K562 (cell line): Measurements from ENCODE around the gene TEKT2.

Experiments used
- POLR2A ChIP-seq: fragments of 450-650 bp; conservative IDR thresholded peaks from 2 replicates; pipeline ENCODE4 v1.6.1; 2016
- SP1 ChIP-seq: sonication (generic); formaldehyde crosslinking; IDR thresholded peaks from 2 replicates; pipeline ENCODE4 v1.8.1; 2022; ENCODE audit warnings: mild to moderate bottlenecking, missing genetic modification reagents
- ZBTB7A ChIP-seq: IDR thresholded peaks from 2 replicates; pipeline ENCODE4 v1.6.1; 2011; ENCODE audit warnings: low read depth, mild to moderate bottlenecking, low read length, moderate library complexity, borderline replicate concordance; ENCODE audit not compliant: control insufficient read depth

DNA sequence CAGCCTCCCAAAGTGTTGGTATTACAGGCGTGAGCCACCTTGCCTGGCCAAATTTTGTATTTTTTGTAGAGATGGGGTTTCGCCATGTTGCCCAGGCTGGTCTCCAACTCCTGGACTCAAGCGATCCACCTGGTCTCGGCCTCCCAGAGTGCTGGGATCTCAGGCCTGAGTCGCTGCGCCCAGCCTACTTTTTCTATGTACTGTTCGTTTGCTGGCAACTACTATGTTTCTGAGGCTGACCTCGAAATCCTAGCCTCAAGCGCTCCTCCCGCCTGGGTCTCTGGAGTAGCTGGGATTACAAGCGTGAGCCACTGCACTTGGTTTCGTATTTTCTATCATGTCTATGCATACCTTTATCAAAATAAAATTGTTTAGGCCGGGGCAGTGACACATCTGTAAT is 675 bp upstream of the TEKT2 start:
- TF ChIP-seq SP1 (CRISPR knock-in tag) (no peak), POLR2A (no peak), ZBTB7A (no peak)
